Naive thymus-derived CD4-positive, alpha-beta T cell (primary cell): Measurements from ENCODE around the gene LPCAT1. TPM values are rescaled to one million over a fixed set of nuclear protein-coding genes. Genes with fewer than 3 reads are reported as not detected.
"Not testable (repeated sequence)": the region's sequence is repeated elsewhere in the genome, so short reads cannot be mapped to it uniquely, and the experiment has no call there.

Source experiments
- ATAC-seq: fragments of 150-1000 bp; cut with Tn5 transposase; 2 replicates; pipeline ENCODE4 v1.10.0; 2021; ENCODE audit warnings: mild to moderate bottlenecking, moderate library complexity
- CTCF ChIA-PET: fragments of 350-600 bp; sonication (Branson Sonifier 250); formaldehyde crosslinking; loops from one replicate; lab custom pipeline; 2021; ENCODE audit warnings: antibody characterized with exemption; lab: Charles Lee
- POLR2A ChIA-PET: fragments of 350-600 bp; sonication (Branson Sonifier 250); formaldehyde crosslinking; loops from one replicate; lab custom pipeline; 2021; ENCODE audit warnings: antibody characterized with exemption, inconsistent platforms; lab: Charles Lee
- DNase-seq, 9 donors: peaks; one replicate each; pipeline versions ENCODE4 v3.0.0 to v3.0.0-alpha.2; 2020 to 2022; ENCODE audit warnings: mixed read lengths in 1 of 9
- H3K27ac ChIP-seq: one replicate; pipeline ENCODE4 v1.7.0; 2013; ENCODE audit warnings: mild to moderate bottlenecking, low read depth, low read length, moderate library complexity
- H3K27me3 ChIP-seq, 2 donors: one replicate each; pipeline ENCODE4 v1.7.0; 2013; ENCODE audit warnings: low read length in 2 of 2, mild to moderate bottlenecking in 2 of 2, moderate library complexity in 2 of 2; ENCODE audit not compliant: control insufficient read depth in 2 of 2, insufficient read depth in 2 of 2
- H3K36me3 ChIP-seq, 3 experiments: 1 replicate in 2 of 3; 2 replicates in 1 of 3; pipeline ENCODE4 v1.7.0; 2013; ENCODE audit warnings: low read length in 3 of 3, mild to moderate bottlenecking in 3 of 3, moderate library complexity in 1 of 3; ENCODE audit not compliant: insufficient read depth in 3 of 3, control insufficient read depth in 2 of 3
- H3K4me1 ChIP-seq, 2 donors: one replicate each; pipeline ENCODE4 v1.7.0; 2013; ENCODE audit warnings: low read length in 2 of 2, mild to moderate bottlenecking in 2 of 2, moderate library complexity in 1 of 2; ENCODE audit not compliant: control insufficient read depth in 2 of 2, insufficient read depth in 2 of 2
- H3K4me3 ChIP-seq: 2 replicates; pipeline ENCODE4 v1.7.0; 2013; ENCODE audit warnings: mild to moderate bottlenecking, low read length
- H3K9me3 ChIP-seq, 3 experiments: 1 replicate in 2 of 3; 2 replicates in 1 of 3; pipeline ENCODE4 v1.7.0; 2013; ENCODE audit warnings: low read length in 3 of 3; ENCODE audit not compliant: control insufficient read depth in 2 of 3
- H3K27ac Mint-ChIP-seq, 9 donors: one replicate each; pipeline ENCODE4 v1.8.0; 2020 to 2022; ENCODE audit warnings: mixed read lengths in 9 of 9, mild to moderate bottlenecking in 8 of 9, moderate library complexity in 5 of 9, inconsistent platforms in 2 of 9
- H3K27me3 Mint-ChIP-seq, 5 donors: one replicate each; pipeline ENCODE4 v1.8.0; 2021 to 2022; ENCODE audit warnings: mixed read lengths in 5 of 5, mild to moderate bottlenecking in 1 of 5
- H3K36me3 Mint-ChIP-seq, 5 donors: one replicate each; pipeline ENCODE4 v1.8.0; 2020 to 2022; ENCODE audit warnings: mixed read lengths in 5 of 5, mild to moderate bottlenecking in 3 of 5, inconsistent platforms in 1 of 5
- H3K4me1 Mint-ChIP-seq, 7 donors: one replicate each; pipeline ENCODE4 v1.8.0; 2020 to 2022; ENCODE audit warnings: mixed read lengths in 7 of 7, mild to moderate bottlenecking in 3 of 7, inconsistent platforms in 1 of 7
- H3K4me3 Mint-ChIP-seq, 10 donors: one replicate each; pipeline ENCODE4 v1.8.0; 2020 to 2022; ENCODE audit warnings: mild to moderate bottlenecking in 10 of 10, mixed read lengths in 10 of 10, moderate library complexity in 6 of 10, inconsistent platforms in 2 of 10
- H3K9me3 Mint-ChIP-seq, 11 donors: one replicate each; pipeline ENCODE4 v1.8.0; 2020 to 2022; ENCODE audit warnings: mixed read lengths in 11 of 11, mild to moderate bottlenecking in 4 of 11, inconsistent platforms in 1 of 11, moderate library complexity in 1 of 11
- intact Hi-C, 2 donors: fragments of 100-400 bp; cut with micrococcal nuclease; formaldehyde crosslinking; loops; one replicate each; pipeline ENCODE4 v1.15.1; 2023
- polyA plus RNA-seq, 2 donors: library from polyadenylated mRNA; unstranded; fragments of 300-500 nt; fragmentation: Illumina TruSeq; gene quantifications; one replicate each; pipeline ENCODE4 v1.2.3, GENCODE V29; 2021
- total RNA-seq, 6 experiments: library from RNA in 5 of 6; stranded (reverse) in 5 of 6; gene quantifications; 1 replicate in 5 of 6; 2 replicates in 1 of 6; pipeline ENCODE4 v1.2.3 and lab custom pipeline; 2021 to 2026

Gene LPCAT1
- total and polyA plus RNA-seq, 7 experiments from 2014 or later = 9.9 to 89.4 (median 40.9) TPM

DNA sequence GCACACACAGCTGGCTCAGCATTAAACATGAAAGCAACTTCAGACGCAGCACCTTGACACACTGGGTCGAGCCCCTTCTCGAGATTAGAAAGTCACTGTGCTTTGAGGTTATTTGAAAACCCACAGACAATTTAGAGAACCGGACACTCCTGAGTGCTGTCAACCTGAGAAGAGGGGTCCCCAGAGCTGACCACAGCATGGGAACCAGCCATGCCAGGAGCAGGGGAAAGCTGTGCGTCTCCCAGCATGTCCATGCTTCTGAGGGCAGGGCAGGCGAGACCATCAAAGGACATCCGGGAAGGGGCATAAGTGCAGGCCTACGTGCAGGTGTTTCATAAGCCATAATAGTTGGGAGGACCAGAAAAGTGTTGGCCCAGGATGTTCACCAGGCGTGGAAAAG, 99.0 kb downstream of the LPCAT1 start:
- no peak overlapping the region for H3K4me3 ChIP-seq
- H3K27ac ChIP-seq = no peak overlapping the region
- intact Hi-C loops = no loop called here
- Mint-ChIP-seq H3K27ac (no peak overlapping the region), H3K9me3 (peaks cover 13 to 47% (median 28%) of the 10 kb centered on the region in 11 donors), H3K27me3 (peaks cover 0 to 7% (median 4%) of the 10 kb centered on the region in 5 donors), H3K36me3 (peaks cover 0 to 18% (median 4%) of the 10 kb centered on the region in 5 donors), H3K4me3 (no peak overlapping the region), H3K4me1 (no peaks in the 10 kb centered on the region)
- POLR2A ChIA-PET = interaction anchor here (0.5 kb wide), 1 partner anchor 13 kb away, joined by 3 read pairs; no protein-coding TSS in a partner anchor
- H3K36me3 ChIP-seq = no peaks in the 10 kb centered on the region
- DNase-seq = no peak
- no peaks in the 10 kb centered on the region for H3K4me1 ChIP-seq
- H3K9me3 ChIP-seq = peaks cover 5 to 26% (median 5%) of the 10 kb centered on the region in 3 experiments
- H3K27me3 ChIP-seq = no peaks in the 10 kb centered on the region
- CTCF ChIA-PET = no interaction called here
- ATAC-seq = no peak

GRCh38 chr5:1423901-1424603, 99.7 kb downstream of the LPCAT1 start:
- Histone ChIP-seq H3K9me3 (peaks cover 4 to 20% (median 5%) of the 10 kb centered on the region in 3 experiments), H3K36me3 (no peaks in the 10 kb centered on the region), H3K27ac (no peak overlapping the region), H3K4me1 (no peaks in the 10 kb centered on the region), H3K27me3 (no peaks in the 10 kb centered on the region), H3K4me3 (no peak overlapping the region)
- CTCF ChIA-PET = no interaction called here
- no peak overlapping the region for H3K27ac Mint-ChIP-seq
- POLR2A ChIA-PET = no interaction called here
- H3K9me3 Mint-ChIP-seq = peaks cover 12 to 40% (median 23%) of the 10 kb centered on the region in 11 donors
- no peak overlapping the region for H3K4me3 Mint-ChIP-seq
- intact Hi-C loops = no loop called here
- H3K27me3 Mint-ChIP-seq = peaks cover 0 to 7% (median 4%) of the 10 kb centered on the region in 5 donors
- peaks cover 0 to 13% (median 4%) of the 10 kb centered on the region in 5 donors for H3K36me3 Mint-ChIP-seq
- no peak for DNase-seq
- ATAC-seq = no peak
- no peaks in the 10 kb centered on the region for H3K4me1 Mint-ChIP-seq

GRCh38 chr5:1422522-1422921, 101.2 kb downstream of the LPCAT1 start:
- DNase-seq, H3K9me3 ChIP-seq, H3K4me3 Mint-ChIP-seq, H3K4me1 ChIP-seq, ATAC-seq, H3K27ac ChIP-seq, H3K27me3 Mint-ChIP-seq, H3K36me3 Mint-ChIP-seq, CTCF ChIA-PET, H3K36me3 ChIP-seq, intact Hi-C loops, H3K27ac Mint-ChIP-seq, H3K4me1 Mint-ChIP-seq, H3K4me3 ChIP-seq, POLR2A ChIA-PET, H3K27me3 ChIP-seq: not testable (repeated sequence)
- peaks cover 6 to 26% (median 17%) of the 10 kb centered on the region in 11 donors for H3K9me3 Mint-ChIP-seq

DNA sequence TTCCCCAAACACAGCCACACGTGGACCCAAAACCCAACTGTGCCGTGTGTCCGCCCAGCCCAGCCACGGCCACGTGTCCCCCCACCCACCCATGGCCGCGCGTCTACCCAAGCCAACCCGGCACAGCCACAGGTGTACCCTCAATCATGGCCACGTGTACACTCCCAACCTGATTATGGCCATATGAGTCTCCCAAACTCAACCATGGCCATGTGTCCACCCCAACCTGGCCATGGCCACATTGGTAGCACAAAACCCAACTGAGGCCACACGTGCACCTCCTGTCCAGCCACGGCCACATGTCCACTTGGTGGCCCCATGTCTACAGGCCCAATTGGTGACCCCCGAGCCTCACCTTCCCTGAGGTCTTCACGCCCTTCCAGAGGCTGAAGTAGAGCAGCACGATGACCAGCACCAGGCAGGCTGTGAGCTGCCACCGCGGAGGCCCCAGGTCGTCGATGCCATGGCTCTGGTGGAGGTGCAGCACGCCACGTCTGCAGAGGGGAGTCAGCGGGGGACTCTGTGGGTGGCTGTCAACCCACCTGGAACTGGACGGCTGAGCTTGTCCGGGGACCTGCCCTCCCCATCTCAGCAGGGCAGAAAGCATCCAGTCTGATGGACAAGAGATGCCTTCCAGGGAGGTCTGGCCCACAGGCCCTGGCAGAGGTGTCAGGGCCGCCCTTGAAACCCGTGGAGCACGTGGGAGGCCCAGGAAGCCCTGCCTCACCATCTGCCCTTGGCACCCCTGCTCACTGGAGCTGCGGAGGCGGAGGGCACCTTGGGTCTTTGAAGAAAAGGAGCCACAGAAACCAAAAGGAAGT, 102.0 kb downstream of the LPCAT1 start:
- CTCF ChIA-PET = no interaction called here

GRCh38 chr5:1420211-1421195, 103.3 kb downstream of the LPCAT1 start:
- peaks cover 0 to 6% (median 3%) of the 10 kb centered on the region in 5 donors for H3K27me3 Mint-ChIP-seq
- peaks cover 0 to 2% (median 0%) of the 10 kb centered on the region in 7 donors for H3K4me1 Mint-ChIP-seq
- no peak overlapping the region for H3K27ac ChIP-seq
- no peak overlapping the region for H3K4me3 ChIP-seq
- no peak for ATAC-seq
- H3K27me3 ChIP-seq = no peaks in the 10 kb centered on the region
- intact Hi-C loops = no loop called here
- no peaks in the 10 kb centered on the region for H3K4me1 ChIP-seq
- no peaks in the 10 kb centered on the region for H3K36me3 ChIP-seq
- H3K27ac Mint-ChIP-seq = no peak overlapping the region
- ChIA-PET CTCF (no interaction called here), POLR2A (no interaction called here)
- no peaks in the 10 kb centered on the region for H3K36me3 Mint-ChIP-seq
- H3K4me3 Mint-ChIP-seq = no peak overlapping the region
- no peak for DNase-seq
- H3K9me3 ChIP-seq = no peaks in the 10 kb centered on the region
- peaks cover 0 to 18% (median 5%) of the 10 kb centered on the region in 11 donors for H3K9me3 Mint-ChIP-seq

More for the DNA sequence above, 102.0 kb downstream of the LPCAT1 start:
- no peaks in the 10 kb centered on the region for H3K27me3 ChIP-seq
- peaks cover 0 to 2% (median 0%) of the 10 kb centered on the region in 3 experiments for H3K9me3 ChIP-seq
- H3K27ac Mint-ChIP-seq = no peak overlapping the region
- intact Hi-C loops = no loop called here
- H3K4me3 Mint-ChIP-seq = no peak overlapping the region
- ATAC-seq (no peak), DNase-seq (no peak)
- H3K9me3 Mint-ChIP-seq = peaks cover 0 to 22% (median 13%) of the 10 kb centered on the region in 11 donors
- H3K4me1 Mint-ChIP-seq = peaks cover 0 to 2% (median 0%) of the 10 kb centered on the region in 7 donors
- no peak overlapping the region for H3K27ac ChIP-seq
- POLR2A ChIA-PET = no interaction called here
- no peaks in the 10 kb centered on the region for H3K4me1 ChIP-seq
- peaks cover 0 to 5% (median 0%) of the 10 kb centered on the region in 5 donors for H3K36me3 Mint-ChIP-seq
- peaks cover 0 to 7% (median 4%) of the 10 kb centered on the region in 5 donors for H3K27me3 Mint-ChIP-seq
- no peak overlapping the region for H3K4me3 ChIP-seq
- no peaks in the 10 kb centered on the region for H3K36me3 ChIP-seq
